HUES6 (cell line): ENCODE measurements around the gene THSD7B.
"Not testable (repeated sequence)": the region's sequence is repeated elsewhere in the genome, so short reads cannot be mapped to it uniquely, and the experiment has no call there.

ENCODE experiments used
- H3K27ac ChIP-seq: 2 replicates; pipeline ENCODE4 v1.7.0; 2013; ENCODE audit warnings: low read depth, mild to moderate bottlenecking, low read length, inconsistent platforms
- H3K27me3 ChIP-seq: 2 replicates; pipeline ENCODE4 v1.6.1; 2013; ENCODE audit warnings: low read length; ENCODE audit not compliant: control insufficient read depth, insufficient read depth
- H3K36me3 ChIP-seq: 2 replicates; pipeline ENCODE4 v1.6.1; 2013; ENCODE audit warnings: low read length; ENCODE audit not compliant: control insufficient read depth, insufficient read depth
- H3K4me1 ChIP-seq: 2 replicates; pipeline ENCODE4 v1.6.1; 2013; ENCODE audit warnings: low read length; ENCODE audit not compliant: control insufficient read depth, insufficient read depth
- H3K4me3 ChIP-seq: 2 replicates; pipeline ENCODE4 v1.5.1; 2013; ENCODE audit warnings: low read depth, low read length
- H3K9ac ChIP-seq: one replicate; pipeline ENCODE4 v1.6.1; 2013; ENCODE audit warnings: mild to moderate bottlenecking, low read length
- H3K9me3 ChIP-seq: 2 replicates; pipeline ENCODE4 v1.6.1; 2013; ENCODE audit warnings: low read depth, low read length; ENCODE audit not compliant: control insufficient read depth, insufficient read depth

The THSD7B gene

GRCh38 chr2:136935119-136935518 lies 169.8 kb downstream of the THSD7B start:
- no peak overlapping the region for H3K9ac ChIP-seq
- H3K27me3 ChIP-seq, result no peaks in the 10 kb centered on the region
- H3K36me3 ChIP-seq, result no peaks in the 10 kb centered on the region
- no peak overlapping the region for H3K4me3 ChIP-seq
- H3K4me1 ChIP-seq, result no peaks in the 10 kb centered on the region
- no peak overlapping the region for H3K27ac ChIP-seq
- no peaks in the 10 kb centered on the region for H3K9me3 ChIP-seq

GRCh38 chr2:136956050-136956449 lies 190.7 kb downstream of the THSD7B start:
- no peak overlapping the region for H3K9ac ChIP-seq

GRCh38 chr2:136957044-136957443 lies 191.7 kb downstream of the THSD7B start:
- H3K9ac ChIP-seq, result no peak overlapping the region

More at GRCh38 chr2:136956050-136956449, 190.7 kb downstream of the THSD7B start:
- Histone ChIP-seq H3K4me3 (no peak overlapping the region), H3K27me3 (no peaks in the 10 kb centered on the region), H3K9me3 (no peaks in the 10 kb centered on the region), H3K36me3 (no peaks in the 10 kb centered on the region), H3K27ac (no peak overlapping the region), H3K4me1 (no peaks in the 10 kb centered on the region)

GRCh38 chr2:136962105-136962725 lies 196.9 kb downstream of the THSD7B start:
- H3K4me3 ChIP-seq, result no peak overlapping the region
- H3K9me3 ChIP-seq, result no peaks in the 10 kb centered on the region
- H3K9ac ChIP-seq, result no peak overlapping the region
- no peak overlapping the region for H3K27ac ChIP-seq
- no peaks in the 10 kb centered on the region for H3K27me3 ChIP-seq
- H3K4me1 ChIP-seq, result no peaks in the 10 kb centered on the region
- no peaks in the 10 kb centered on the region for H3K36me3 ChIP-seq

More at GRCh38 chr2:136957044-136957443, 191.7 kb downstream of the THSD7B start:
- Histone ChIP-seq H3K4me3 (no peak overlapping the region), H3K27ac (no peak overlapping the region), H3K4me1 (no peaks in the 10 kb centered on the region), H3K9me3 (no peaks in the 10 kb centered on the region), H3K27me3 (no peaks in the 10 kb centered on the region), H3K36me3 (no peaks in the 10 kb centered on the region)

GRCh38 chr2:136966485-136966884 lies 201.1 kb downstream of the THSD7B start:
- no peaks in the 10 kb centered on the region for H3K9me3 ChIP-seq
- no peaks in the 10 kb centered on the region for H3K27me3 ChIP-seq
- H3K9ac ChIP-seq, result no peak overlapping the region
- no peak overlapping the region for H3K27ac ChIP-seq
- H3K4me3 ChIP-seq, result no peak overlapping the region
- no peaks in the 10 kb centered on the region for H3K4me1 ChIP-seq
- H3K36me3 ChIP-seq, result no peaks in the 10 kb centered on the region

GRCh38 chr2:136980303-136980702 lies 215.0 kb downstream of the THSD7B start:
- Histone ChIP-seq H3K27ac (no peak overlapping the region), H3K4me1 (no peaks in the 10 kb centered on the region), H3K9ac (no peak overlapping the region), H3K4me3 (no peak overlapping the region), H3K9me3 (no peaks in the 10 kb centered on the region), H3K36me3 (no peaks in the 10 kb centered on the region), H3K27me3 (no peaks in the 10 kb centered on the region)

- not testable (repeated sequence) for H3K36me3 ChIP-seq, H3K27me3 ChIP-seq, H3K4me3 ChIP-seq, H3K9ac ChIP-seq, H3K27ac ChIP-seq, H3K9me3 ChIP-seq, H3K4me1 ChIP-seq
Observed at GRCh38 chr2:136981689-136982088, 216.3 kb downstream of the THSD7B start.

- H3K27me3 ChIP-seq, result no peaks in the 10 kb centered on the region
- H3K9me3 ChIP-seq, result no peaks in the 10 kb centered on the region
- no peak overlapping the region for H3K4me3 ChIP-seq
- no peaks in the 10 kb centered on the region for H3K4me1 ChIP-seq
- no peak overlapping the region for H3K27ac ChIP-seq
- H3K9ac ChIP-seq, result no peak overlapping the region
- H3K36me3 ChIP-seq, result no peaks in the 10 kb centered on the region
Observed at GRCh38 chr2:136985044-136985443, 219.7 kb downstream of the THSD7B start.

- H3K9me3 ChIP-seq, result no peaks in the 10 kb centered on the region
- H3K4me3 ChIP-seq, result no peak overlapping the region
- no peak overlapping the region for H3K27ac ChIP-seq
Observed at GRCh38 chr2:136986605-136987221, 221.4 kb downstream of the THSD7B start.

GRCh38 chr2:136990316-136990715 lies 225.0 kb downstream of the THSD7B start:
- H3K27me3 ChIP-seq, result no peaks in the 10 kb centered on the region
- H3K36me3 ChIP-seq, result no peaks in the 10 kb centered on the region
- H3K9ac ChIP-seq, result no peak overlapping the region
- no peak overlapping the region for H3K4me3 ChIP-seq
- no peak overlapping the region for H3K27ac ChIP-seq
- no peaks in the 10 kb centered on the region for H3K4me1 ChIP-seq
- H3K9me3 ChIP-seq, result no peaks in the 10 kb centered on the region

More at GRCh38 chr2:136986605-136987221, 221.4 kb downstream of the THSD7B start:
- H3K9ac ChIP-seq, result no peak overlapping the region
- H3K4me1 ChIP-seq, result no peaks in the 10 kb centered on the region
- H3K27me3 ChIP-seq, result no peaks in the 10 kb centered on the region
- H3K36me3 ChIP-seq, result no peaks in the 10 kb centered on the region

GRCh38 chr2:136994793-136995192 lies 229.4 kb downstream of the THSD7B start:
- no peaks in the 10 kb centered on the region for H3K27me3 ChIP-seq
- no peaks in the 10 kb centered on the region for H3K36me3 ChIP-seq
- H3K9me3 ChIP-seq, result no peaks in the 10 kb centered on the region
- H3K27ac ChIP-seq, result no peak overlapping the region
- no peak overlapping the region for H3K9ac ChIP-seq
- no peak overlapping the region for H3K4me3 ChIP-seq
- no peaks in the 10 kb centered on the region for H3K4me1 ChIP-seq
